Measurements from ENCODE around the gene PTTG1IP2.

DNA sequence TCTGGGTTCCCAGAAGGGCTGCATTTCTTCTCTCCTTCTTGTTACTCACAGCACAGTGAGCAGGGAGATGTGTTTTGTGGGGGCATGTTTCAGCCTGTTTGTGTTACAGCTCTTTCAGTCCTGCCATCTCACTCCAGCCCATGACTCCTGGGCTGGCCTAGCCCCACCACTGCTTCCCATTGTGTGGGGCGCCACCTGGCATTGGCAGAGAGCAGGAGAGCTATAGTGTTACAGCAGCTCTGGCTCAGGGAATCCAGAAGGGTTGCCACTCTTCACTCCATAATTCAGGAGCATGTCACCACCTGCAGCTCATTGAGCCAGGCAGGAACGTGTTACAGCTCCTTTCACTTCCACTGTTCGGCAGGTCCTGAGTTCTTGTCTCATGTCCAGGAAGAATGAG lies 36.2 kb upstream of the PTTG1IP2 start:
- TF ChIP-seq SP1 (IDR thresholded peaks at IDR 0.05) = no peak
- TF ChIP-seq CTBP1 (IDR thresholded peaks at IDR 0.05; ENCODE audit: borderline replicate concordance) = no peak
- no peak for TF ChIP-seq BHLHE40 (IDR thresholded peaks at IDR 0.05; ENCODE audit: borderline replicate concordance)
- TF ChIP-seq SUZ12 (IDR thresholded peaks at IDR 0.05) = no peak
- no peak for TF ChIP-seq ZNF384 (IDR thresholded peaks at IDR 0.05)
- TF ChIP-seq FOXM1 (IDR thresholded peaks at IDR 0.05; ENCODE audit: borderline replicate concordance) = no peak
- TF ChIP-seq FOXA1 (IDR thresholded peaks at IDR 0.05) = no peak
- TF ChIP-seq NFRKB (IDR thresholded peaks at IDR 0.05) = no peak
- TF ChIP-seq TARDBP (IDR thresholded peaks at IDR 0.05) = no peak
- no peak for TF ChIP-seq LEF1 (IDR thresholded peaks at IDR 0.05; ENCODE audit: borderline replicate concordance)
